CD4-positive, alpha-beta T cell treated with Interleukin-15 for 1 hour (primary cell): Measurements from ENCODE around the gene URAD.

Source experiments
- DNase-seq: peaks from one replicate; pipeline ENCODE4 v3.0.0-alpha.2; 2020

The URAD gene

GRCh38 chr13:27954406-27954851, 34.1 kb downstream of the URAD start:
- DNase-seq, result no peak

- DNase-seq, result peak; percentile 42
Observed at GRCh38 chr13:27953676-27954405, 34.7 kb downstream of the URAD start.

- no peak for DNase-seq
Observed at GRCh38 chr13:27952876-27953675, 35.4 kb downstream of the URAD start.

GRCh38 chr13:27942972-27943371, 45.5 kb downstream of the URAD start:
- no peak for DNase-seq

- DNase-seq, result no peak
Observed at GRCh38 chr13:27933580-27934328, 54.7 kb downstream of the URAD start.

- no peak for DNase-seq
Observed at GRCh38 chr13:27933118-27933517, 55.4 kb downstream of the URAD start.

- no peak for DNase-seq
Observed at GRCh38 chr13:27929868-27930267, 58.6 kb downstream of the URAD start.

- no peak for DNase-seq
Observed at GRCh38 chr13:27928805-27929753, 59.4 kb downstream of the URAD start.

- no peak for DNase-seq
Observed at GRCh38 chr13:27928353-27928804, 60.1 kb downstream of the URAD start.
